Large intestine (tissue), 3 donors: ENCODE results near the gene SYT2. TPM values are rescaled to one million over a fixed set of nuclear protein-coding genes. Genes with fewer than 3 reads are reported as not detected.
"Not testable (repeated sequence)": the region's sequence is repeated elsewhere in the genome, so short reads cannot be mapped to it uniquely, and the experiment has no call there.

Source experiments
- DNase-seq, 2 donors: peaks; one replicate each; pipeline versions ENCODE4 v3.0.0 to v3.0.0-alpha.2; 2013
- H3K27ac ChIP-seq: one replicate; pipeline ENCODE4 v1.5.1; 2013; ENCODE audit warnings: low read length
- H3K27me3 ChIP-seq: 2 replicates; pipeline ENCODE4 v1.6.1; 2013; ENCODE audit warnings: low read length; ENCODE audit not compliant: control insufficient read depth, insufficient read depth
- H3K36me3 ChIP-seq: 2 replicates; pipeline ENCODE4 v1.6.1; 2013; ENCODE audit warnings: low read length; ENCODE audit not compliant: control insufficient read depth, insufficient read depth
- H3K4me1 ChIP-seq: one replicate; pipeline ENCODE4 v1.6.1; 2013; ENCODE audit warnings: low read length; ENCODE audit not compliant: control insufficient read depth, insufficient read depth
- H3K4me3 ChIP-seq: one replicate; pipeline ENCODE4 v1.5.1; 2013; ENCODE audit warnings: low read length
- H3K9me3 ChIP-seq: one replicate; pipeline ENCODE4 v1.6.1; 2013; ENCODE audit warnings: mild to moderate bottlenecking, low read depth, low read length, moderate library complexity; ENCODE audit not compliant: control insufficient read depth
- WGBS: methylation state at CpG from one replicate; pipeline ENCODE4 v1.1.5; 2013; ENCODE audit warnings: low lambda C conversion rate; ENCODE audit not compliant: insufficient coverage; 5-methylcytosine and 5-hydroxymethylcytosine counted together
- polyA plus RNA-seq: library from polyadenylated mRNA; unstranded; fragments of 120-200 nt; gene quantifications from one replicate; pipeline ENCODE4 v1.2.1, GENCODE V29; 2013

Gene SYT2
- polyA plus RNA-seq, 1 donor, result 1.4 TPM

- peaks cover 3% of the 10 kb centered on the region for H3K4me1 ChIP-seq
- no peak overlapping the region for H3K27ac ChIP-seq
- no peak overlapping the region for H3K4me3 ChIP-seq
- WGBS, result no CpG with 5 or more reads among the region's 10 CpGs
- H3K36me3 ChIP-seq, result no peaks in the 10 kb centered on the region
- no peak for DNase-seq
- no peaks in the 10 kb centered on the region for H3K9me3 ChIP-seq
- H3K27me3 ChIP-seq, result no peaks in the 10 kb centered on the region
Observed at GRCh38 chr1:202632241-202632640, 78.0 kb downstream of the SYT2 start.

- H3K9me3 ChIP-seq, result no peaks in the 10 kb centered on the region
- WGBS, result no CpG with 5 or more reads among the region's 11 CpGs
- no peak overlapping the region for H3K4me3 ChIP-seq
- H3K27me3 ChIP-seq, result no peaks in the 10 kb centered on the region
- no peak overlapping the region for H3K27ac ChIP-seq
- no peak for DNase-seq
- peaks cover 5% of the 10 kb centered on the region for H3K4me1 ChIP-seq
- H3K36me3 ChIP-seq, result no peaks in the 10 kb centered on the region
Observed at GRCh38 chr1:202631076-202631923, 79.0 kb downstream of the SYT2 start.

- Histone ChIP-seq H3K9me3 (no peaks in the 10 kb centered on the region), H3K36me3 (no peaks in the 10 kb centered on the region), H3K4me3 (no peak overlapping the region), H3K27ac (no peak overlapping the region), H3K4me1 (peaks cover 5% of the 10 kb centered on the region), H3K27me3 (no peaks in the 10 kb centered on the region)
- no CpG with 5 or more reads among the region's 6 CpGs for WGBS
- no peak for DNase-seq
Observed at GRCh38 chr1:202630541-202630940, 79.7 kb downstream of the SYT2 start.

GRCh38 chr1:202630096-202630495 is 80.2 kb downstream of the SYT2 start:
- not testable (repeated sequence) for DNase-seq, H3K27ac ChIP-seq, H3K4me1 ChIP-seq, H3K36me3 ChIP-seq, H3K9me3 ChIP-seq, H3K27me3 ChIP-seq, H3K4me3 ChIP-seq
- WGBS, result no CpG with 5 or more reads among the region's 6 CpGs

- H3K9me3 ChIP-seq, DNase-seq, H3K27me3 ChIP-seq, H3K4me1 ChIP-seq, H3K27ac ChIP-seq, H3K4me3 ChIP-seq, H3K36me3 ChIP-seq: not testable (repeated sequence)
- no CpG with 5 or more reads among the region's 2 CpGs for WGBS
Observed at GRCh38 chr1:202629257-202629811, 80.9 kb downstream of the SYT2 start.

- Histone ChIP-seq H3K36me3 (no peaks in the 10 kb centered on the region), H3K27ac (no peak overlapping the region), H3K9me3 (peaks cover 5% of the 10 kb centered on the region), H3K4me3 (no peak overlapping the region), H3K4me1 (peaks cover 5% of the 10 kb centered on the region), H3K27me3 (no peaks in the 10 kb centered on the region)
- no CpG with 5 or more reads among the region's 7 CpGs for WGBS
- no peak for DNase-seq
Observed at GRCh38 chr1:202628646-202629215, 81.5 kb downstream of the SYT2 start.

GRCh38 chr1:202627841-202628565 is 82.3 kb downstream of the SYT2 start:
- Histone ChIP-seq H3K36me3 (no peaks in the 10 kb centered on the region), H3K27me3 (no peaks in the 10 kb centered on the region), H3K9me3 (peaks cover 5% of the 10 kb centered on the region), H3K27ac (no peak overlapping the region), H3K4me3 (no peak overlapping the region), H3K4me1 (peaks cover 5% of the 10 kb centered on the region)
- no peak for DNase-seq
- WGBS, result no CpG with 5 or more reads among the region's 13 CpGs

GRCh38 chr1:202627036-202627435 is 83.2 kb downstream of the SYT2 start:
- H3K36me3 ChIP-seq, H3K27ac ChIP-seq, H3K9me3 ChIP-seq, DNase-seq, H3K4me3 ChIP-seq, H3K27me3 ChIP-seq, H3K4me1 ChIP-seq: not testable (repeated sequence)
- no CpG with 5 or more reads among the region's 7 CpGs for WGBS

GRCh38 chr1:202625416-202626360 is 84.6 kb downstream of the SYT2 start:
- no peaks in the 10 kb centered on the region for H3K27me3 ChIP-seq
- no CpG with 5 or more reads among the region's 28 CpGs for WGBS
- H3K36me3 ChIP-seq, result no peaks in the 10 kb centered on the region
- peaks cover 5% of the 10 kb centered on the region for H3K9me3 ChIP-seq
- DNase-seq, result peak in 1 of 2 donors; percentile 56
- H3K27ac ChIP-seq, result no peak overlapping the region
- H3K4me3 ChIP-seq, result no peak overlapping the region
- H3K4me1 ChIP-seq, result peaks cover 5% of the 10 kb centered on the region

- peaks cover 5% of the 10 kb centered on the region for H3K4me1 ChIP-seq
- H3K27ac ChIP-seq, result no peak overlapping the region
- no peaks in the 10 kb centered on the region for H3K36me3 ChIP-seq
- DNase-seq, result no peak
- no peaks in the 10 kb centered on the region for H3K27me3 ChIP-seq
- no peak overlapping the region for H3K4me3 ChIP-seq
- no CpG with 5 or more reads among the region's 1 CpG for WGBS
- peaks cover 5% of the 10 kb centered on the region for H3K9me3 ChIP-seq
Observed at GRCh38 chr1:202624781-202625108, 85.5 kb downstream of the SYT2 start.
